Measurements from ENCODE around the gene PIP4K2A. TPM values are rescaled to one million over a fixed set of nuclear protein-coding genes. Genes with fewer than 3 reads are reported as not detected.

PIP4K2A gene
- total RNA-seq, 4 donors from 2014 or later, result 2.6 to 14.9 (median 12.4) TPM

DNA sequence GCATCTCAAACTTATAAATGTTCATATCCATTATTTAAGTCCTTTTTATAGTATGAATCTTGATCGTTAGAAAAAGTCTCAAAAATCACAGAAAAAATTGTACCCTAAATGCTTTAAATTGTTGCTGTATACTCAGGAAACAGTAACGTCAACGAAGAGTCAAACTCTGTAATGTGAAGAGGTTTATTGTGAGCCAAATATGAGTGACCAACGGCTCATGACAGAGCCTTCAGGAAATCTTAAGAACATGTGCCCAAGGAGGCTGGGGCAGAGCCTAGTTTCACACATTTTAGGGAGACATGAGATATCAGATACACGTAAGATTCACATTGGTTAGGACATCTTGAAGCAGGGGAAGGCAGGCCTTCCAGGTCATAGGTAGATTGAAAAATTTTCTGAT, 86.1 kb downstream of the PIP4K2A start:
- H3K27me3 ChIP-seq, result no peaks in the 10 kb centered on the region
- DNase-seq, result no peak
- H3K4me1 ChIP-seq, result peaks cover 12 to 33% (median 13%) of the 10 kb centered on the region in 4 donors
- H3K4me3 ChIP-seq, result no peak overlapping the region
- H3K27ac ChIP-seq, result peak overlapping the region in 3 of 4 donors; percentile 1 to 71 (median 17)
- in situ Hi-C loops (cut with MboI; ENCODE audit: low pct_ligation_motif_present in 1 of 4, low pct_unique_long_range_greater_than_20kb in 1 of 4, low sequenced_read_pairs in 3 of 4) (no loop called here), intact Hi-C loops (cut with DNase I; ENCODE audit: low total_unique reads) (no loop called here)
- no peaks in the 10 kb centered on the region for H3K9me3 ChIP-seq
- TF ChIP-seq POLR2A (IDR thresholded peaks at IDR 0.05), result no peak
- TF ChIP-seq POLR2AphosphoS5 (IDR thresholded peaks at IDR 0.05), result no peak
- TF ChIP-seq, protein P1, sequence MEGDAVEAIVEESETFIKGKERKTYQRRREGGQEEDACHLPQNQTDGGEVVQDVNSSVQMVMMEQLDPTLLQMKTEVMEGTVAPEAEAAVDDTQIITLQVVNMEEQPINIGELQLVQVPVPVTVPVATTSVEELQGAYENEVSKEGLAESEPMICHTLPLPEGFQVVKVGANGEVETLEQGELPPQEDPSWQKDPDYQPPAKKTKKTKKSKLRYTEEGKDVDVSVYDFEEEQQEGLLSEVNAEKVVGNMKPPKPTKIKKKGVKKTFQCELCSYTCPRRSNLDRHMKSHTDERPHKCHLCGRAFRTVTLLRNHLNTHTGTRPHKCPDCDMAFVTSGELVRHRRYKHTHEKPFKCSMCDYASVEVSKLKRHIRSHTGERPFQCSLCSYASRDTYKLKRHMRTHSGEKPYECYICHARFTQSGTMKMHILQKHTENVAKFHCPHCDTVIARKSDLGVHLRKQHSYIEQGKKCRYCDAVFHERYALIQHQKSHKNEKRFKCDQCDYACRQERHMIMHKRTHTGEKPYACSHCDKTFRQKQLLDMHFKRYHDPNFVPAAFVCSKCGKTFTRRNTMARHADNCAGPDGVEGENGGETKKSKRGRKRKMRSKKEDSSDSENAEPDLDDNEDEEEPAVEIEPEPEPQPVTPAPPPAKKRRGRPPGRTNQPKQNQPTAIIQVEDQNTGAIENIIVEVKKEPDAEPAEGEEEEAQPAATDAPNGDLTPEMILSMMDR (IDR thresholded peaks at IDR 0.05), result no peak
- TF ChIP-seq EP300 (IDR thresholded peaks at IDR 0.05; ENCODE audit: low read depth), result no peak
- WGBS, 2 donors (ENCODE audit: low coverage in 1 of 2), result 72 to 82% methylated on average over 3 to 5 of the region's 5 CpGs
- no peaks in the 10 kb centered on the region for H3K36me3 ChIP-seq

DNA sequence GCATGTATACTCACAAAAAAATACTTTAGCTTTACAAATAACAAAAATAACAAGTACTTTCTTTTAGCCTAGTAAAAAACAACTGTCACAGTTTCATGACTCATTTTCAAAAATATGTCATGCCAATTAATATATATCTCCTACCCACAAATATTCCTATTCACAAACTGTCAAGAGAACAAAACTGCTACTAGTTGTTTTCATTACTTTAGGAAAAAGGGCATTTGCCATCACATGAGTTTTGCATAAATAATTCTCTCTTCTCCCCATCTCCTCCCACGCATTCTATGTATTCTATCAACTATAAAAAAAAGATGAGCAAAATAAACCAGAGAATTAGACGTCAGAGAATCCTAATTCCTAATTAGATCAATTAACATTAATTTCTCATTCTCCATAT, 87.6 kb downstream of the PIP4K2A start:
- WGBS, 2 donors (ENCODE audit: low coverage in 1 of 2), result 66 to 74% methylated on average over 2 of the region's 2 CpGs
- Histone ChIP-seq H3K4me3 (no peak overlapping the region), H3K36me3 (no peaks in the 10 kb centered on the region), H3K4me1 (peaks cover 12 to 36% (median 13%) of the 10 kb centered on the region in 4 donors), H3K9me3 (no peaks in the 10 kb centered on the region), H3K27me3 (no peaks in the 10 kb centered on the region), H3K27ac (peak overlapping the region in 1 of 4 donors; percentile 15)
- TF ChIP-seq EP300 (IDR thresholded peaks at IDR 0.05; ENCODE audit: low read depth), result no peak
- TF ChIP-seq POLR2A (IDR thresholded peaks at IDR 0.05), result no peak
- TF ChIP-seq, protein P1 (IDR thresholded peaks at IDR 0.05), result no peak
- TF ChIP-seq POLR2AphosphoS5 (IDR thresholded peaks at IDR 0.05), result no peak
- no peak for DNase-seq
- in situ Hi-C loops (cut with MboI; ENCODE audit: low pct_ligation_motif_present in 1 of 4, low pct_unique_long_range_greater_than_20kb in 1 of 4, low sequenced_read_pairs in 3 of 4) (no loop called here), intact Hi-C loops (cut with DNase I; ENCODE audit: low total_unique reads) (no loop called here)

DNA sequence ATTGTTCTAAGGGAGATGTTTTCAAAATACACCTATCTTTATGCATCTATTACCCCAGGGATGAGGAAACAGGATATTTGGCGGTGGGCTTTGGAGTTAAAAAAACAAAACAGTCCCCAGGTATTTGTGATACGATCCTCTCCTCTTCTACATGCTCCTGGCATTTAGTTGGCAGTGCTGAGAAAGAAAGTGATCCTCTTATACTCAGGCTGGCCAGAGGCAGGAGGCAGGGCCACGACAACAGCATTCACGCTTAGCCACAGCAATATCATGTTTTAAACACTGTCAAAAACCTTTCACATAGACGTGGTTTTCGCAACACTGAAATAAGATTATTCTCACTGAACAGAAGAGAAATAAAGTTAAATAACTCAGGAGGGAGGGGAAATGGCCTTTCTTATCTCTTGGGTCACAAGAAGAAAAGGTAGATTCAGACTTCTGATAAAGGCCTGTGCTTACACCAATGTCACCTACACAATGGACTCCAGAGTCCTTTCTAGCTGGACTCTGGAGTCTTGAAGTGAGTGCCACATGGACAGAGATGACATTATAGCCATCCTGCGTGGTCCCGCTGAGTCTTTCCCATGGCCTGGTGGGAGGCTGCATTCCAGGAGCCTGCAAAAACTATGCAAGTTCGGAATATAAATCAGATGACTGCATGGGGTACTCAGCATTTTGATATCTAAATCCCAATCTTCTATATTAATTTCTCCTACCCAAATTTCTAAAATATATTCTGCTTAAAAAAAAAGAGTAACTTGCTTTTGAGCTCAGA, 88.7 kb downstream of the PIP4K2A start:
- DNase-seq, result no peak
- Histone ChIP-seq H3K4me3 (no peak overlapping the region), H3K4me1 (peaks cover 12 to 40% (median 14%) of the 10 kb centered on the region in 4 donors), H3K27me3 (no peaks in the 10 kb centered on the region), H3K36me3 (no peaks in the 10 kb centered on the region), H3K27ac (peak overlapping the region in 3 of 4 donors; percentile 7 to 21 (median 15)), H3K9me3 (no peaks in the 10 kb centered on the region)
- 73 to 86% methylated on average over 5 to 9 of the region's 9 CpGs for WGBS, 2 donors (ENCODE audit: low coverage in 1 of 2)
- no peak for TF ChIP-seq EP300 (IDR thresholded peaks at IDR 0.05; ENCODE audit: low read depth)
- TF ChIP-seq POLR2AphosphoS5 (IDR thresholded peaks at IDR 0.05), result no peak
- TF ChIP-seq POLR2A (IDR thresholded peaks at IDR 0.05), result no peak
- TF ChIP-seq, protein P1 (IDR thresholded peaks at IDR 0.05), result no peak
- in situ Hi-C loops (cut with MboI; ENCODE audit: low pct_ligation_motif_present in 1 of 4, low pct_unique_long_range_greater_than_20kb in 1 of 4, low sequenced_read_pairs in 3 of 4), result no loop called here
- intact Hi-C loops (cut with DNase I; ENCODE audit: low total_unique reads), result no loop called here

DNA sequence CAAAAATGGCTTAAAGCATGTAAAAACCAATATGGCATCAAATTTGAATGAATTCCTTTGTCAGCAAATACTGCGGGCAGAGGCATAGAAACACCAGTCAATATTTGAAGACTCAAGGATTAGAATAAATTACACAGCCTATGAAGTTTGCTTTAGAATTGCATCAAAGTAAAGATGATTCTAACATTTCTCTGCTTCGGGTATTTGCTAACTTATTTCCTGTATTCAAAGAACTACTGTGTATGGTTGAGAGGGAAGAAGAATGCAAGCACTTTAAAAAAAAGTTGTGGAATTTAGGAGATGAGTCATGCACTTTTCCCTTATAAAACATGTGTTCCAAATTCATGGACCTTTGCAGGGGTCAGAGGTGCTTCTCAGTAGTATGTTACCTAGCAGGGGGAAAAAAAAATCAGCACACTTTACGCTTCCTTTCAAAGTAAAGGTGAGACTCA, 90.1 kb downstream of the PIP4K2A start:
- Histone ChIP-seq H3K27ac (peak overlapping the region; percentile 18 to 49 (median 46)), H3K4me3 (no peak overlapping the region), H3K4me1 (peaks cover 12 to 44% (median 16%) of the 10 kb centered on the region in 4 donors), H3K9me3 (no peaks in the 10 kb centered on the region), H3K27me3 (no peaks in the 10 kb centered on the region), H3K36me3 (no peaks in the 10 kb centered on the region)
- intact Hi-C loops (cut with DNase I; ENCODE audit: low total_unique reads) (no loop called here), in situ Hi-C loops (cut with MboI; ENCODE audit: low pct_ligation_motif_present in 1 of 4, low pct_unique_long_range_greater_than_20kb in 1 of 4, low sequenced_read_pairs in 3 of 4) (no loop called here)
- WGBS, 2 donors (ENCODE audit: low coverage in 1 of 2), result 59 to 60% methylated on average over 3 of the region's 3 CpGs
- DNase-seq, result no peak
- TF ChIP-seq EP300 (IDR thresholded peaks at IDR 0.05; ENCODE audit: low read depth) (no peak), POLR2A (IDR thresholded peaks at IDR 0.05) (no peak), POLR2AphosphoS5 (IDR thresholded peaks at IDR 0.05) (peak in 1 of 3 donors; percentile 11)
